Activated CD4-positive, alpha-beta T cell treated with anti-CD3 and anti-CD28 coated beads, Interleukin-2, amount 10 ng/mL, durations not matched to agents 7 days and 5 days (primary cell): ENCODE measurements around the gene TMEM167B. TPM values are rescaled to one million over a fixed set of nuclear protein-coding genes. Genes with fewer than 3 reads are reported as not detected.

ENCODE experiments used
- total RNA-seq, 2 experiments: library from RNA; stranded (reverse); gene quantifications; one replicate each; pipeline ENCODE4 v1.2.3, GENCODE V29; 2021

TMEM167B gene
- total RNA-seq, 2 experiments from 2014 or later, result 27.6 to 29.1 TPM

Other genes starting within 250 kb of the TMEM167B start
- not detected for gene AKNAD1, start 233.7 kb upstream of the TMEM167B start, total RNA-seq
- gene GPSM2, start 213.8 kb upstream of the TMEM167B start, total RNA-seq, result 10 to 100 TPM; 44.8 to 52.0 TPM
- gene CLCC1, start 127.3 kb upstream of the TMEM167B start, total RNA-seq, result 10 to 100 TPM; 18.7 to 20.4 TPM
- 1 to 10 TPM; 8.2 to 8.8 TPM for gene WDR47, start 48.7 kb upstream of the TMEM167B start, total RNA-seq
- gene TAF13, start 14.8 kb upstream of the TMEM167B start, total RNA-seq, result 10 to 100 TPM; 16.0 to 17.5 TPM
- 1 to 10 TPM; 6.3 TPM for gene ELAPOR1, start 23.4 kb downstream of the TMEM167B start, total RNA-seq
- 100 to 1,000 TPM; 138 to 140 TPM for gene SARS1, start 123.2 kb downstream of the TMEM167B start, total RNA-seq
- 1 to 10 TPM; 5.2 to 5.3 TPM for gene CELSR2, start 158.8 kb downstream of the TMEM167B start, total RNA-seq
- gene PSRC1, start 192.4 kb downstream of the TMEM167B start, total RNA-seq, result 10 to 100 TPM; 32.7 to 34.5 TPM
- gene MYBPHL, start 216.2 kb downstream of the TMEM167B start, total RNA-seq, result not detected